Measurements from ENCODE around the gene PGBD5. TPM values are rescaled to one million over a fixed set of nuclear protein-coding genes. Genes with fewer than 3 reads are reported as not detected.

The PGBD5 gene
- total and polyA plus RNA-seq, 3 donors from 2014 or later: 14.3 to 28.1 (median 16.0) TPM

DNA sequence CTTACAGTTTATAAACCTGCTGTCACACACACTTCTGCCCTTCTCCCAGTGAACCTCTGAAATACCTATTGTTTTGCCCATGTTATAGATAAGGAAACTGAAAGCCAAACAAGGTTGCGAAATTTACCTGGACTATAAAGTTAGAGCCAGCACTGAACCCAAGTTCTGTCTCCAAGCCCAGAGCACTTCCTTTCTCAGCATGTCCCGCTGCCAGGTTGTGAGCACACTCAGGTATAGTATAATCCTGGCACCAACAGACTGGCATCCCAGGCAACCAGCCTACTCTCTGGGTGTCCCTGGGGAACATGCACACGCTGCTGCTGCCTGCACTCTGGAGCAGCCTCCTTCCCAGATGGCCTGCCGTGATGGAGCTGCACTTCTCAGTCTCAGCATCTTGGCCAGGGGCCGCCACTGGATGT, 45.1 kb downstream of the PGBD5 start:
- 86 to 100% methylated on average over 2 to 5 of the region's 5 CpGs for WGBS, 2 donors
- TF ChIP-seq POLR2A (IDR thresholded peaks at IDR 0.05): no peak
- TF ChIP-seq, protein P1, sequence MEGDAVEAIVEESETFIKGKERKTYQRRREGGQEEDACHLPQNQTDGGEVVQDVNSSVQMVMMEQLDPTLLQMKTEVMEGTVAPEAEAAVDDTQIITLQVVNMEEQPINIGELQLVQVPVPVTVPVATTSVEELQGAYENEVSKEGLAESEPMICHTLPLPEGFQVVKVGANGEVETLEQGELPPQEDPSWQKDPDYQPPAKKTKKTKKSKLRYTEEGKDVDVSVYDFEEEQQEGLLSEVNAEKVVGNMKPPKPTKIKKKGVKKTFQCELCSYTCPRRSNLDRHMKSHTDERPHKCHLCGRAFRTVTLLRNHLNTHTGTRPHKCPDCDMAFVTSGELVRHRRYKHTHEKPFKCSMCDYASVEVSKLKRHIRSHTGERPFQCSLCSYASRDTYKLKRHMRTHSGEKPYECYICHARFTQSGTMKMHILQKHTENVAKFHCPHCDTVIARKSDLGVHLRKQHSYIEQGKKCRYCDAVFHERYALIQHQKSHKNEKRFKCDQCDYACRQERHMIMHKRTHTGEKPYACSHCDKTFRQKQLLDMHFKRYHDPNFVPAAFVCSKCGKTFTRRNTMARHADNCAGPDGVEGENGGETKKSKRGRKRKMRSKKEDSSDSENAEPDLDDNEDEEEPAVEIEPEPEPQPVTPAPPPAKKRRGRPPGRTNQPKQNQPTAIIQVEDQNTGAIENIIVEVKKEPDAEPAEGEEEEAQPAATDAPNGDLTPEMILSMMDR (IDR thresholded peaks at IDR 0.05): no peak
- H3K36me3 ChIP-seq (ENCODE audit: low read depth, missing control alignments): no peaks in the 10 kb centered on the region
- no peak overlapping the region for H3K27ac ChIP-seq
- no peak for DNase-seq
- H3K9me3 ChIP-seq: no peaks in the 10 kb centered on the region
- no peak overlapping the region for H3K4me3 ChIP-seq
- H3K27me3 ChIP-seq: no peaks in the 10 kb centered on the region
- H3K4me1 ChIP-seq: no peaks in the 10 kb centered on the region
- intact Hi-C loops (cut with DNase I; ENCODE audit: low total_unique reads): no loop called here

GRCh38 chr1:230379928-230380327, 46.2 kb downstream of the PGBD5 start:
- 77 to 100% methylated on average over 1 of the region's 1 CpG for WGBS, 2 donors
- Histone ChIP-seq H3K4me1 (peaks cover 3% of the 10 kb centered on the region), H3K9me3 (no peaks in the 10 kb centered on the region), H3K4me3 (no peak overlapping the region), H3K27ac (no peak overlapping the region), H3K27me3 (no peaks in the 10 kb centered on the region), H3K36me3 (ENCODE audit: low read depth, missing control alignments) (no peaks in the 10 kb centered on the region)
- intact Hi-C loops (cut with DNase I; ENCODE audit: low total_unique reads): no loop called here
- TF ChIP-seq, protein P1 (IDR thresholded peaks at IDR 0.05): no peak
- TF ChIP-seq POLR2A (IDR thresholded peaks at IDR 0.05): no peak
- DNase-seq: no peak

DNA sequence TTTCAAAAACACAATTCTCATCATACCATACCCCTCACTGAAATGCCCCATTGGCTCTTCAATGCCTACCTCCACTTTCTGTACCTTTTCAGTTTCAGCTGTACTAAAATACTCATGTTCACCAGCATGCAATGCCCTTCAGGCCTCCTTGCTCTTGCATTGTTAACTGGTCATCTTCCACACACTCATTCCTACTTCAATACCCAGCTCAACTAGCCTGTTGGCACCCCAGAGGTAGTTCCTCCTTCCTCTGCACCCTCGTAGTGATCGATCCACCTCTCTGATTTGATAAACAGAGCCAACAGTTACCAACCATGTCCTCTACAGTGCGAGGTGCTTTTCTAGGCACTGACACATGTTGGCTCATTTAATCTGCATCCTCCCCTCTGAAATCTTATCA, 46.7 kb downstream of the PGBD5 start:
- no peak for DNase-seq
- peaks cover 3% of the 10 kb centered on the region for H3K4me1 ChIP-seq
- H3K27ac ChIP-seq: no peak overlapping the region
- TF ChIP-seq POLR2A (IDR thresholded peaks at IDR 0.05): no peak
- TF ChIP-seq, protein P1 (IDR thresholded peaks at IDR 0.05): no peak
- H3K36me3 ChIP-seq (ENCODE audit: low read depth, missing control alignments): no peaks in the 10 kb centered on the region
- H3K9me3 ChIP-seq: no peaks in the 10 kb centered on the region
- H3K4me3 ChIP-seq: no peak overlapping the region
- H3K27me3 ChIP-seq: no peaks in the 10 kb centered on the region
- intact Hi-C loops (cut with DNase I; ENCODE audit: low total_unique reads): no loop called here
- 98 to 99% methylated on average over 3 of the region's 3 CpGs for WGBS, 2 donors

- TF ChIP-seq, protein P1 (IDR thresholded peaks at IDR 0.05): no peak
- TF ChIP-seq POLR2A (IDR thresholded peaks at IDR 0.05): no peak
- WGBS, 2 donors: 50 to 79% methylated on average over 2 of the region's 2 CpGs
- DNase-seq: no peak
- H3K27me3 ChIP-seq: no peaks in the 10 kb centered on the region
- H3K36me3 ChIP-seq (ENCODE audit: low read depth, missing control alignments): no peaks in the 10 kb centered on the region
- intact Hi-C loops (cut with DNase I; ENCODE audit: low total_unique reads): no loop called here
- no peak overlapping the region for H3K4me3 ChIP-seq
- no peaks in the 10 kb centered on the region for H3K9me3 ChIP-seq
- H3K27ac ChIP-seq: no peak overlapping the region
- H3K4me1 ChIP-seq: peaks cover 3% of the 10 kb centered on the region
Measured at GRCh38 chr1:230377851-230378250, 48.3 kb downstream of the PGBD5 start.

- DNase-seq: no peak
- Histone ChIP-seq H3K27me3 (no peaks in the 10 kb centered on the region), H3K9me3 (no peaks in the 10 kb centered on the region), H3K4me1 (peaks cover 3% of the 10 kb centered on the region), H3K27ac (no peak overlapping the region), H3K4me3 (no peak overlapping the region), H3K36me3 (ENCODE audit: low read depth, missing control alignments) (no peaks in the 10 kb centered on the region)
- WGBS, 2 donors: 78 to 90% methylated on average over 8 of the region's 8 CpGs
- TF ChIP-seq POLR2A (IDR thresholded peaks at IDR 0.05): no peak
- TF ChIP-seq, protein P1 (IDR thresholded peaks at IDR 0.05): no peak
- intact Hi-C loops (cut with DNase I; ENCODE audit: low total_unique reads): no loop called here
Measured at GRCh38 chr1:230377324-230377723, 48.8 kb downstream of the PGBD5 start.
